HT1080 (cell line): ENCODE results near the gene LRRC40. TPM values are rescaled to one million over a fixed set of nuclear protein-coding genes. Genes with fewer than 3 reads are reported as not detected.

Source experiments
- DNase-seq: peaks from one replicate; pipeline ENCODE4 v3.0.0-alpha.2; 2015; ENCODE audit warnings: low read depth
- small RNA-seq: library from RNA; depleted of rRNA; stranded (forward); fragments of <200 nt; gene quantifications from one replicate; pipeline ENCODE3, GENCODE V24; 2014
- total RNA-seq: library from RNA; depleted of rRNA; stranded (reverse); fragments of >200 nt; shearing (Covaris generic); gene quantifications from 2 replicates; pipeline ENCODE4 v1.2.3, GENCODE V29; 2014; rRNA removed

The LRRC40 gene
- total RNA-seq, 1 experiment from 2014 or later: 15.6 TPM

DNA sequence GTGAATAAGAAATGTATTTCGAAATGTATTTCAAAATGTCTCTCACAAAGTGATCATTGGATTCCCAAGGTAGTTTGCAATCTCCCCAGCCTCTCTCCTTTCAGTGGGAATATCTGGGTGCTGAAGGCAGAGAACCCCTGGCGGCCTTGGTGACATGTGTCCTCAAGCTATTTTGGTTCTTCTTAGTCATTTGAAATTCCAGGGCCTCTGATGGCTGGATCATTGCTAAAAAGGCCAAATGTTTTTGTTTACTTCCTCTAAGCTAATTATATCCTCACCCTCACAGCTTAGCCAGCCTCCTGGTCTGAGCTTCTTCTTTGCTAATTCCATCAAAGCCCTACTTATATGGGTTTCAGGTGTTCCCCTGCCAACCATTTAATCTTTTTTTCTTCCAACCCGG is 71.2 kb downstream of the LRRC40 start:
- DNase-seq: no peak

DNA sequence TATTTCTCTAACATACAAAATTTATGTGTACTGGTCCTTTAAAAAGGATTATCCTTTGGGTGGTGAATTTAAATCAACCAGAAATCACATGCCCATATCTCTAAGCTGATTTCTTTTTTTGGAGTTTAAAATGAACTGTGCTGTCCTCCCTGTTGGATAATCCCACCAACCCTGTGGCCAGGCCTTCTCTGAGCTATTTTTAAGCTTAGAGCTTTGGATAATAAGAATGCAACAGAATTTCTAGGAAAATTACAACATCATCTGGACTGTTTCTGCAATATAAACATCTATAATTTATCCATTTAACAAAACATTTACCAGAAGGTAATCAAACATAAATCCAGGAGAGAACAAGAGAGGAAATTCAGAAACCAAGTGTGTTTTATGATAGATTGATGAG is 88.3 kb downstream of the LRRC40 start:
- DNase-seq: no peak

GRCh38 chr1:70115315-70115714 is 90.1 kb downstream of the LRRC40 start:
- DNase-seq: no peak

DNA sequence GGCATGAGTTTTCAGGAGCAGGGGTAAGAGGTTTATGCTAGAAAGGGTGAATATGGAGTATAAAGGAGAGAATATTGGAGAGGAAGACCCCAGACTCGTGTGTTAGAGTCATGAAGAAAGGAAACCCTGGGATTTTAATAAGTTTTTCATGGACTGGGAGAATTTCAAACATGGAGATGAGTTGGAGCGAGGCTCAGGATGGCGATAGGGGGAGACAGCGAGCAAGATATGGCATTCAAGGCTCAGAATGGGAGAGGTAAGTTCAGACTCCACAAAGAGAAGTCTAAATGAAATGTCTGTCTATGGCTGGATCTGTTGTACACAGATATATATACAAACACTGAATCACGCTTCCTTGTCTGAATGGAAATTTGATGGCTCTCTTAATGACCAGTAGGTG is 92.5 kb downstream of the LRRC40 start:
- no peak for DNase-seq

- DNase-seq: no peak
Measured at GRCh38 chr1:70109241-70109640, 96.1 kb downstream of the LRRC40 start.

GRCh38 chr1:70103770-70104169 is 101.6 kb downstream of the LRRC40 start:
- no peak for DNase-seq

- DNase-seq: no peak
Measured at GRCh38 chr1:70101774-70102173, 103.6 kb downstream of the LRRC40 start.

- DNase-seq: no peak
Measured at GRCh38 chr1:70101231-70101630, 104.1 kb downstream of the LRRC40 start.

Small RNAs within 50 kb of the gene (small RNA-seq; reads per million reads assigned to genes)
- not detected for gene RN7SL242P

Other genes with a start within 250 kb of the LRRC40 start
- 63.9 and 101 TPM in 2 replicates for gene SRSF11, start 15.8 kb upstream of the LRRC40 start, total RNA-seq
- 17.3 and 19.6 TPM in 2 replicates for gene ANKRD13C, start 149.1 kb upstream of the LRRC40 start, total RNA-seq
- gene CTH, start 205.7 kb upstream of the LRRC40 start, total RNA-seq: 4.1 and 4.7 TPM in 2 replicates